HG03378 (cell line): ENCODE data around the gene CUBN.

Experiments used
- ATAC-seq: cut with Tn5 transposase; IDR thresholded peaks from one replicate; pipeline ENCODE4 v1.9.1; 2021; ENCODE audit warnings: mild to moderate bottlenecking, moderate library complexity; ENCODE audit not compliant: unreplicated experiment

The CUBN gene

DNA sequence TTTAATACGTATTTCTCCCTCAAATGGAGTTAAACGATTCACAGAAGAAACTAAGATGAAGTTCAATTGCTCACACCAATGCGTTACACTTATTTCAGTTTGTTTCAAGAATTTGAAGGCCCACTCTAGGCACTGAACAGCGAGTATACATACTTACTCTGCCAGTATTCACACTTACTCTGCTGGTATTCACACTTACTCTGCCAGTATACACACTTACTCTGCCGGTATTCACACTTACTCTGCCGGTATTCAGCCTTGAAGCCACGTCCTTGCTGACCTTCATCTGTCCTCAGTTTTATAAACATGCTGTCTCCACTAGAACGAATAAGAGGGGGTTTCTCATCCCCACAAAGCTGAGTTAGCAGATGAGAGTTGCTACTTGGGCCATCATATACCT lies 86.0 kb downstream of the CUBN start:
- ATAC-seq: no peak

DNA sequence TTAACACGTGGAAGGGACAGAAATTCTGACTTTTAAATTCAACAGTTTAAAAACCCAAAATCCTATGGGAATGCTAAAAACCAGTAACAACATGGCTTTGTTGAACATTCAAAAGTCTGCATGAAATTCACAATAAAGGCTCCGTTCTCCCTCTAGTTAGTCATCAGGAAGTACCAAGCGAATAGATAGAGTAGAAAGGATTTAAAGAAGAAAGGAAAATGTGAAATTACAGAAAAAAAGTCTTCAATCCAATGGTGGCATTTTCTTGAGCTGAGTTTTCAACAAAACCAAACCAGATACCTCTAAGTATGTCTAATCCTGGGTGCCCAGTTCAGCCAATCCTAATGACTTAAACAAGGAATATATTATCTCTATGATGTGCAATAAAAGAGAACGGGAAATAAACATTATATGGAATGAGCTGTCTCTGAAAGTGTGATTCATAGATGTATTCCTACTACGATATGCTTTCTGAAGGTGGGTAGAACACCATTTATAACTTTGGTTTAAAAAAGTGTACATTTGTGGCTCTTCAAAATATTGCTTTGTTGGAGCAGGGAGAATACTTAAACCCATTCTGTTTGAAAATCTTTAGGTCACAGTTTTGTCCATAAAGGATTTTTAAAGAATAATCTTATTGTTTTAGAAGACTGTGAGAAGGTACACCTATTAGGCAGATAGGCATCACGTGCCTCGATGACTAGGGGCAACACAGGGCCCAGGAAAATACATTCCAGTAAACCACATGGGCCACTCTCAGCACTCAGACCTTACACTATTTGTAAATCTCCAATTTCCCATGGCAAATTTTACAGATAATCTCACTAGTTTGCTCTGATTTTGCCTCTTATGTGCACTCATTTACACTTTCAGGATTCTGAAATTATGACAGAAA lies 87.7 kb downstream of the CUBN start:
- ATAC-seq: no peak

DNA sequence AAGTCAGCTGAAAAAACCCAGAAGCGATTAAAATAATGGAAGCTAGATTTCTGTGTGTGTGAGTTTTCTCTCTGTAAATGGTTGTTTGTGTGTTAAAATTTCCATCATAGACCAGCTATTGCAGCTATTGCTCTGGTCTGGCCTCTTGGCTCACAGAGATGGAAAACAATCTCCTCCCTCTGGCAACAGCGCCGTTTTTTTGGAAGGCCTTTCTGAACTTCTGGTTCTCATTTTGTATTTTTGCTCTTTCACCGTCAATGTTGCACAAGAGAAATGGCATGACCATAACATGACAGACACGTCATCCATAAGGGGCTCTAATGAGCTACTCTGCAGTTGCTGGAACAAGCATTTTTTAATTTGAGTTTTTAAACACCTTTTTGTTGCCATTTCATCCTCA lies 91.0 kb downstream of the CUBN start:
- no peak for ATAC-seq

DNA sequence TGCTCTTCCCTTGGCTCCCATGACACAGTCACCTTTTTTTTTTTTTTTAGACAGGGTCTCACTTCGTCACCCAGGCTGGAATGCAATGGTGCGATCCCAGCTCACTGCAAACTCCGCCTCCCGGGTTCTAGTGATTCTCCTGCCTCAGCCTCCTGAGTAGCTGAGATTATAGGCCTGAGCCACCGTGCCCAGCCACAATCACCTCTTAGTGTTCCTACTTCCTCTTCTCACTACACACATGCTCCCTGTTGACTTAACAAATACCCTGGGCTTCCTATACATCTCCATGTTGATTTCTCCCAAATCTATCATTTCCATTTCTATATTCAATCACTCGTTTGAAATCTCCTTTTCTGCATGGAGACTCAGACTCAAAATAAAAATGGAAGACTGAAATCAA lies 91.7 kb downstream of the CUBN start:
- ATAC-seq: no peak

DNA sequence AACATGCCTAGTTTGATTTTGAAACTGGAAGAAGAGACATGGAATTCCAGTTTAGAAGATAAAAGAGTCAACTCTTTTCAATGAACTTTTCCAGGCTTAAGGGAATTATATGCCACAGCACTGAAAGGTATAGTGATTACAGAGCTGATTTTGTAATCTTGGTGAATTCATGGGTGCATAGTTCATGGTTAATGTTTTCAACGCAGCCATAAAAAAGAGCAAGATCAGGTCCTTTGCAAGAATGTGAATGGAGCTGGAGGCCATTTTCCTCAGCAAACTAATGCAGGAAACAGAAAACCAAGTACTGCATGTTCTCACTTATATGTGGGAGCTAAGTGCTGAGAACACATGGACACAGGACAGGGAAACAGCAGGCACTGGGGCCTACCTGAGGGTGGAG lies 94.2 kb downstream of the CUBN start:
- no peak for ATAC-seq

DNA sequence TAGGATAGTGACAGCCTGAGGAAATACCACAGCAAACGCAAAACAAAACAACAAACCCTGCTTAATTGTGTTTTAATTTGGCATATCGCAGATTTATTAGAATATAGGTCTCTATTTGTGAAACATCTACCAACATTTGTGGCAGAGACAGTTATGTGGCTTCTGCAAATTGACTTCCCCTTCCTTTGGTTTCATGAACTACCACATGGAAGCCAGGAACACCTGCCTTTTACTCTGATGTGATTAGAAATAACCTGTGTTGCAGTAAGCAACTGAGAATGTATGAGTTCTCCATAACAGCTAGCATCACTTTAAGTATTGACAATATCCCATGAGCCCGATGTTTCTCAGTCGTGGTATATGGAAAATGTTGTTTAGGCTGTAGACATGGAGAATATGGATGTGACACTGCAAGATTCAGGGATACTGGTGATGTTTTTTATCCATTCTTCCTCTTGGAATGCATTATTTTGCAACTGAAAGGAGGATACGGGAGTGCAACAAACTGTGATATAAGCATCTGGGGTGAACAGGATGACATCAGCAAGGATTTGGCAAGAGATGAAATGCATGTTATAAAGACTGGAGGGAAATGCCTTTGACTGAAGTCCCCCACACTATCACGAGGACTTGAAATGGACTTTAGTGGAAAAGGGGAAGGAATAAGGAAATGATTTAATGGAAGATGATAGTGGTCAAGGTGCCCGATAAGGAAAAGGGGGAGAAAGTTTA lies 95.9 kb downstream of the CUBN start:
- ATAC-seq: no peak

DNA sequence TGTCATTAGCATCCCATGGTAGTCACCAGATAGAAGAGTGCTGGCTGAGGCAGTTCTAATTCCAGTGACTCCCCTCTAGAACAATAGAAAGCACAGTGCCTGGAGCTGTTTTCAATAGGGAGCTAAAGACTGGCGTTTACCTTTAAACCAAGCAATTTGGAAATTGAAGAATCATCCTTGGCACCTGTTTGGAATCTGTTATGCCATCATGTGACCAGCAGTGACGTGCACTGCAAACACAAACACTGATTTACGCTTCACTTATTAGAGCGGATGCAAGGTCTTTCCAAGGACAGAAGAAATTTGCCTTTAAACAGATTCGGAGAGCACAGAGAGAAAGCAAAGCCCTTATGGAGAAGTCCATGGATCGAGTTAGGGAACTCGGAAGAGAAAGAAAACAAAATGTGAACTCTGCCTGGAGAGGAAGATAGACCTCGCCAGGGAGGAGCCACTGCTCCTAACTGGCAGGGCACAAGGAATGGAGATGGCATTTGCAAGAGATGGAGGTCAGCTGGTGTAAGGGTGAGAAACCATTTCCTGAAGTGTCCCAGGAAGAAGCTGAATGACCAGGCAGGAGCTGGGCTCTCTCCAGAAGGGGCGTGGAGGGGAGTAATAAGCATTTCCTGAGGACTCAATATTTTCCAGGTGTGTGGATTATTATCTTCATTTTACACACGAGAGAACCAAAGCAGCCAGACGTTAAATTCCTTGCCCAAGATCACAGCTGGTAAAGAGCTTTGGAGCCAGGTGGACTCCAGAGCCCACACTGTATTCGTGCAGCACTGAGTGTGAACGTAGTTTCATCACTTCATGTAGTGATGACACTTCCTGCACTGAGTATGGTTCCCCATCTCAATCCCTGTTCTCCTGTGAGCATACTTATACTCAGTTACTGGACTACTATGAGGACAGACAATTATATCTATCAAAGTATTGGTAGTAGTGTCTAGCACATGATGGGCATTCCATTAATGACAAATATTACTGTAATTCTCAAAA lies 97.7 kb downstream of the CUBN start:
- no peak for ATAC-seq

DNA sequence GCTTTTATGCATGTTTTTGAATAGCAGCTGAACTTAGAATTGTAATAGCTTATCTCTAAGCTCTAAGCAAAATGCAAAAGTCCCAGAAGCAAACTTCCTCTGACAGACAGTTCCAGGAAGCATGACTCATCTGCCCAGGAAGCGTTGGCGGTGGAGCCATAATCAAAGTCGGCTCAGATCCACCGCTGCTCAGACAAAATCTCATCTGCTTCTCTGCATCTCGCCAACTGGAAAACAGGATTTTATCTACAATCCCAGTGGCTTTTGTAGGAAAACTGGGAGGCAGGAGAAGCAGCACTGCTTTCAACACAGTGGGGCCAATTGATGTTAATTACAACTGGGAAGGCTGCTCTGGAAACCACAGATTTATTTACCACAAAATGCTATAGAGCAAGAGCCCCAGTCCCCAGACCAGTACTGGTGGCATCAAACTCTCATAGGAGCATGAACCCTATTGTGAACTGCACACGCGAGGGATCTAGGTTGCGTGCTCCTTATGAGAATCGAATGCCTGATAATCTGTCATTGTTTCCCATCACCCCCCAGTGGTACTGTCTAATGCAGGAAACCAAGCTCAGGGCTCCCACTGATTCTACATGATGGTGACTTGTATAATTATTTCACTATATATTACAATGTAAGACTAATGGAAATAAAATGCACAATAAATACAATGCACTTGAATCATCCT lies 99.9 kb downstream of the CUBN start:
- ATAC-seq: no peak

DNA sequence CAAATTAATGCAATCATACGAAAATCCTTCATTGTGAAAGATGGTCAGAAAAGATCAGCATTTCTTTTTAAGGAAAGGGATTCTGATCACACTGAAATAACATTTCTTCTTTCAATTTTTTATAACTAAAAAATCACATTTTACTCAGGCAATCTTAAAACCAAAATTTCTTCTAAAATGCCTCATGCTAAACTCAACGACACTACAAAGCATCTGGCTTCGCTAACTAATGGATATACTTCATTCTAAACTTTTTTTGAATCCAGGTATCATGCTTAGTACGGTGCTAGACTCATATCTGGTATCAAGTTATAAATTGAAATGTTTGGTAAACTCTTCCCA lies 100.4 kb downstream of the CUBN start:
- ATAC-seq: no peak

DNA sequence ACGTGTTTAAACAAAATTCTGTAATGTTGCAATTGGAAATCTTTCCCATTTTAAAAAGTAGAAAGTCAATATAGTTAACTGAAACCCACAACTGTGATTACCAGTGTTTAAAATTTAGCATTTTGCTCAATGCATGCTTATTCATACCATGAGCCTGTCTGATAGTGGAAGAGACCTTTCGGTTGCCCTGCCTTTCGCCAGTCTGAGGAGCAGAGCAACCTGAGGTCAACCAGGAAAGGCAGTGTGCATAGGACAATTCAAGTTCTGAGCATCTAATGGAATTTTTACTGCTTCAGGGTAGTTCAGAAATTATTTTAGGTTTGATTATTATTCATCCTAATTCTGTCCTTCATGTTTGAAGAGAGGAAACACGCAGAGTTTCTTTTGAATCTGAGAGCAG lies 100.8 kb downstream of the CUBN start:
- no peak for ATAC-seq

DNA sequence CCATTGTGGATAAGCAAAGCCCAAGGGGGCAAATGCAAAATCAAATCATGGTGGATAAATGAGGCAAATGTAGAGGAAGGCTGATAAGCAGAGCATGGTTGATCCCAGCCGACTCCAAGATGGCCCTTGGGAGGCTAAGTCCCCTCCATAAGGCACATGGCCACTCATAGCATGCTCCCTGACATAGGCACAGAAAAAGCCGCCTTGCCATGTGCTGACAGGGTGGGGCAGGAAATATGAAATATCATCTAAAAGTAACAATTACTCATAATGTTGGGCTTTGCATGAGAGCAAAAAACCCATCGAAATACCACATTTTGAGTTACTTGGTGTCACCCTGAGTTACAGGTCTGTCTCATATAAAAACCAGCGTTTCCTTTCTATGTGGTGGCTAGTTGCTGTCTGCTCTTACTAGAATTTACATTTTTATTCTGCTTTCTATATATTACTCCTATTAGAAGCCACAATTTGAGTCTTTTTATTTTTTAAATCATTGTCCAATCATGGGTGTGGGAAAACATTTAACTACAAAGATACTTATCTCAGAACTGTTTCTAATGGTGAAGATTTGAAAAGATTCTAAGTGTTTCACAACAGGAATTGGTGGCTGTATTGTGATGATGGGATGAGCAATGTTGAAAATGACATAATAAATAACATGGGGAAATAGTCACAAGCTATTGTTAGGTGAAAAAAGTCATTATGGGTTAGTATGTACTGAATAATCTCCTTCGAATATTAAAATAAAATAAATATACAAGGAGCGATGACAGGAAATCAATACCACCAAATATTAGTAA lies 102.7 kb downstream of the CUBN start:
- ATAC-seq: peak; percentile 54

DNA sequence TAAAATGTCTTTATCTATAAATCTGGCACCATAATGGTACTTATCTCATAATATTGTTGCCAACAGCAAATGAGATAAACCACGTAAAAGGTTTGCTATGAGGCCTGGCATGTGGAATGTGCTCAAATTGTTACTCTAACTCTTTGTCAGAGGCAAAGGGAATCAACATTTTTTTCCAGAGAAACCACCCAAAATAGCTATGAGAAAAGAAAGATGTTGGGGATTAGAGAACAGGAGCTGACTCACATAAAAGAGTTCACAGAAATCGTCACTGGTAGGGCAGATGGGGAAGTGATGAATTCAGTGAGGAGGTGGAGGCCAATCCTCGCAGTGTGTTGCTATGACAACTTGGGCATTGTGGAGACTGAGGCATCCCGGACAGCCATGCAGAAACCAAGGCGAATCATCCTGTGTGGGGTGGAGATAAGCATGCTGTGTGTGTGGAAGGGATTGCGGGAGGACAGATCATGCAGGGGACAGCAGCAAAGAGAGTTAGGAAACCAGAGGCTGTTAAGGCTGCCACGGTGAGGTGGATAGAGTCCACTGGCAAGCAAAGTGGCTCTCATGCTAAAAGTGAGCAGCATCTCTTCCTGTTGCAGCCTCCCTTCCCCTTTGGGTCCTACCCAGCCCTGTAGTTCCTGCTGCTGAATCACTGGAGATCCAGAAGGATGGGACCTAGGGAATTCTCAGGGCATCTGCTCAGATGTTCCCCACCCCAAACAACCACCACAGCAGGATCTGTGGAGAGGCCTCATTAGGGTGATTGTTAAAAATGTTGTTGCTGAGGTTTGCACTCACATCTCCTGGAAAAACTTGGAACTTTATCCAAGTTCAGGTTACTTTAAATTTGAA lies 103.9 kb downstream of the CUBN start:
- no peak for ATAC-seq

DNA sequence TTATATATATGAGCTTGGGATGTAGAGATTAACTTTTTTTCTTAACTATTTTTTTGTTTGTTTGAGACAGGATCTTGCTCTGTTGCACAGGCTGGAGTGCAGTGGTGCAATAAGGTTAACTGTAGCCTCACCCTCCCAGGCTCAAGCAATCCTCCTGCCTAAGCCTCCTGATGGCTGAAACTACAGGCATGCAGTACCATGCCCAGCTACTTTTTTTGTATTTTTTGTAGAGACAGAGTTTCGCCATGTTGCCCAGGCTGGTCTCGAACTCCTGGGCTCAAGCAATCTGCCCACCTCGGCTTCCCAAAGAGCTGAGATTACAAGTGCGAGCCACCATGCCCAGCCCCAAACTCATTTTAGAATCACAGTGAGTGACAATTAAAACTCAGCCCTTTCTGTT lies 105.2 kb downstream of the CUBN start:
- ATAC-seq: no peak

DNA sequence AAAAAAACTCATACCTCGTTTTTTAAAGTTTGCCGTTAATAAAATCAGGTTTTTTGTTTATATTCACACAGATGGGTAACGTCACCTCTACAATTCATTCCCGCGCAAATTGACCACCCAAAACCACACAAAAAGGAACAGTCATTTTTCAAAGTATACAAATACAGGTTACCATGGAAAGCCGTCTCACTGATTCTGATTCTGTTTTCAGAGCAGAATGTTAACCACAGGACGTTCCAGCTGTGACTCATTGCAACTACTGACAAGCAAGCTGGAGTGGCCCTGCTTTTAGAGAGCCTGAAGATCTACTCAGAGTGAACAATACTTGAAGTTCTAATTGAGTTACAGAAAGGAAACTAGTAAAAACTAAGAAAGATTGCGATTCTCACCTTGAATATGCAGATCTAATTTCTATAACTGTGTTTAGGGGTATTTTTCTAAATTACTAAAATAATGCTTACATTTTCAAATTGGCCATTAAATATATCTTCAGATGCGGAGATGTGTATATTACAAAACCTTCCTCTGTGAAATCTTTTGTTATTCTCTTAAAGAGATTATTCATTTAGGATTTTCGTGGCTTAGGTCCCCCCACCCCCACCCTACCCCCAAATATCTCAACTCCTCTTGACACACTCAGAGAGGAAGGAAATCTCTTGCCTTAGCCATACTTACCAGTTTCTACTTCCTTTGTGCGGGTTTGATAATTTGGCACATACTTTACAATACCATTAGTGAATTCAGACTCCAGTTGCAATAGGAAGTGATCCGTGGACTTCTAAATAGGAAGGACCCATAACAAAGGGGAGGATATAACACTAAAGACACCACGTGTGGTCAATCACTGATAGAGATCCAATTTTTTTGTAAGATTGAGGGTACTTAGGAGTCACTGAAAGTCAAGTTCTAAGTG lies 106.0 kb downstream of the CUBN start:
- ATAC-seq: peak; percentile 96

DNA sequence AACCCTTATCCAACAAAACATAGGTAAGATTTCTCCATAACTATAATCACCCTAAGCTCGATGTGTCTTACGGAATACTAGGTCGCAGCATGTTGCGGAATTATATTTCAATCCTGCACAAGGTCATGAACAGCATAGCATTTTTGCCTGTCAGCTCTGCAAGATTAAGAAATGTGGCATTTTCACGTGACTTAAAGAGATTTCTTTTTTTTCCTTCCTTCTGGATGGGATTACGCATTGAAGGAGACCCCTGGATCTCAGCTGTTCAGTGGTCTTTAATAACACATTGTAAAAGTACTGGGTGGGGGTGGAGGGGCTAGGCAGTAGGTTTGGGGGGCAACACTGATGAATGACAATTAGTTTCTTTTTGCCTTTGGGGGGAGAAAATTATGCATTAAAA lies 106.7 kb downstream of the CUBN start:
- ATAC-seq: no peak

DNA sequence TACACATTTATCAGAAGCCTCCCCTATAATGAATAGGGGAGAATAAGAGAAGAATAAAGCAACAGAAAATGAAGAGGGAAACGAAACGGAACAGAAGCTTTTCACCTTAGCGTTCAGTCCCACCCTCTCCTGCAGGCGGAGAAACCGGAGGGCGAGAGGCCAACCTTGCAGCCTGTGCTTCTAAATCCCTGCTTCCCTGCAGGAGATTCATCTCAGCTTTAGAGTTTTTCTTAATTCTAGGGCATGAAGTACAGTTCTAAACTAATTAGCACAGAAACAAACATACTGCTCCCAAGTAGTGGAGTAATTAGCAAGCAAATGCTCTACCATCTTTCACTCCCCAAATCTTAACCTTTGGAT lies 107.2 kb downstream of the CUBN start:
- no peak for ATAC-seq

DNA sequence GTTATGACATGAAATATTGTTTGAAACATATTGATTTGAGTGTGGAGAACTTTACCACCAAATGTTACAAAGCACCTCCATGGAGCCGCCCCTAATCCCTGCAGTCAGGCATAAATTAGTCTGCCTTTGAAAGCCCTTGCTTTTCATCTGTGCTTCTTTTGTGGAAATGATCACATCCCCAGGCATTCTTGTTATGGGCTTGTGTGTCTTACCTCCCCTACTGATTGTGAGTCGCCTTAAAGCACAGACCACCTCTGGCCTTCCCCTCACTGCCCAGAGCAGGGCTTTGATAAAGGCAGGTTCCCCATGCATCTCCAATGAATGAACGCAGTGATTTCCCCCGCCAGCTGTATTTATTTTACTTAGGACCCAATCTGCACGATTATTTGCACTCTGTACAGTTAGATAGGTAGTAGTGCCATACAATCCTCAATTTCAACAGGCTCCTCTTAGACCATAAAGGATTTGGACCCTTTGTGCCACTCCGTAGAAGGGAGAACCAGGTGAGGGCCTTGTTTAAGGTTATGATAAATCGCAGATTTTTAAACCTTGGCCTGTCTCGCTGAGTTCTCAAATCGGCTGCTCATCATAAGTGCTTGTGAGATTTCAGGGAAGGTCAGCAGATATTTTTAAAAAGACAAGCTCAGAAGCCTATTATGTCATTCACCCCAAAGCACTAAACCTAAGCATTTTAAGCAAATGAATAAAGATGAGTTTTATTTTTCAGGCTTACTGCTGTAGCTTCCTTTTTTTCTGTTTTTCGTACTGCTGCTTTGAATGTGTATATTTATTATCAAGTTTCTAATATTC lies 107.8 kb downstream of the CUBN start:
- no peak for ATAC-seq
